MM.1S (cell line): ENCODE measurements around the gene FZR1.

ENCODE experiments used
- DNase-seq: peaks from one replicate; pipeline ENCODE4 v3.0.0-alpha.2; 2015
- H2AFZ ChIP-seq: fragments of 300-600 bp; sonication (generic); 2 replicates; pipeline ENCODE4 v1.6.0; 2016; ENCODE audit warnings: antibody characterized with exemption, low read length
- H3F3A ChIP-seq: fragments of 300-600 bp; sonication (generic); 2 replicates; pipeline ENCODE4 v1.6.1; 2016; ENCODE audit warnings: mild to moderate bottlenecking, antibody characterized with exemption, low read length, moderate library complexity, mixed read lengths; ENCODE audit not compliant: insufficient read depth
- H3K27ac ChIP-seq: fragments of 300-600 bp; sonication (generic); 2 replicates; pipeline ENCODE4 v1.5.1; 2016; ENCODE audit warnings: mild to moderate bottlenecking, low read length
- H3K27me3 ChIP-seq: fragments of 300-600 bp; sonication (generic); replicated peaks from 2 replicates; pipeline ENCODE4 v1.6.0; 2016; ENCODE audit warnings: low read length; ENCODE audit not compliant: insufficient read depth
- H3K36me3 ChIP-seq: fragments of 300-600 bp; sonication (generic); replicated peaks from 2 replicates; pipeline ENCODE4 v1.6.1; 2016; ENCODE audit warnings: mild to moderate bottlenecking, low read length, mixed read lengths; ENCODE audit not compliant: insufficient read depth
- H3K4me1 ChIP-seq: fragments of 300-600 bp; sonication (generic); 2 replicates; pipeline ENCODE4 v1.6.1; 2016; ENCODE audit warnings: low read length, mixed read lengths
- H3K4me2 ChIP-seq: fragments of 300-600 bp; sonication (generic); 2 replicates; pipeline ENCODE4 v1.6.0; 2016; ENCODE audit warnings: low read depth, low read length
- H3K4me3 ChIP-seq: fragments of 300-600 bp; sonication (generic); 2 replicates; pipeline ENCODE4 v1.5.1; 2016; ENCODE audit warnings: low read length, mixed read lengths
- H3K79me2 ChIP-seq: fragments of 300-600 bp; sonication (generic); 2 replicates; pipeline ENCODE4 v1.6.1; 2016; ENCODE audit warnings: mixed run types, low read length, mixed read lengths
- H3K9ac ChIP-seq: fragments of 300-600 bp; sonication (generic); 2 replicates; pipeline ENCODE4 v1.6.1; 2016; ENCODE audit warnings: low read length, mixed read lengths
- H3K9me2 ChIP-seq: fragments of 300-600 bp; sonication (generic); replicated peaks from 2 replicates; pipeline ENCODE4 v1.6.1; 2016; ENCODE audit warnings: mild to moderate bottlenecking, low read length, mixed read lengths; ENCODE audit not compliant: insufficient read depth
- H3K9me3 ChIP-seq: fragments of 300-600 bp; sonication (generic); replicated peaks from 2 replicates; pipeline ENCODE4 v1.6.1; 2016; ENCODE audit warnings: mild to moderate bottlenecking, low read length, mixed read lengths; ENCODE audit not compliant: insufficient read depth
- H4K20me1 ChIP-seq: fragments of 300-600 bp; sonication (generic); 2 replicates; pipeline ENCODE4 v1.6.1; 2016; ENCODE audit warnings: mild to moderate bottlenecking, low read length, moderate library complexity, mixed read lengths; ENCODE audit not compliant: insufficient read depth
- CTCF ChIP-seq: fragments of 300-600 bp; sonication (generic); IDR thresholded peaks from 2 replicates; pipeline ENCODE4 v1.5.1; 2016; ENCODE audit warnings: antibody characterized with exemption, low read length, mixed read lengths
- EZH2 ChIP-seq: fragments of 300-600 bp; sonication (generic); optimal IDR thresholded peaks from 2 replicates; pipeline ENCODE3; 2017; ENCODE audit warnings: low read depth, mild to moderate bottlenecking, antibody characterized with exemption, low read length, mixed read lengths
- EZH2phosphoT487 ChIP-seq: fragments of 300-600 bp; sonication (generic); IDR thresholded peaks from 2 replicates; pipeline ENCODE4 v1.6.1; 2018; ENCODE audit warnings: antibody characterized with exemption, low read length

FZR1 gene

GRCh38 chr19:3547767-3548282, 41.7 kb downstream of the FZR1 start:
- Histone ChIP-seq H3K27me3 (no peaks in the 10 kb centered on the region), H3K27ac (no peak overlapping the region), H3K4me2 (no peak overlapping the region), H3K9me3 (no peaks in the 10 kb centered on the region), H3F3A (no peaks in the 10 kb centered on the region; the same call in 1 of the 2 replicates), H3K4me1 (peaks cover 4% of the 10 kb centered on the region; the same call in 1 of the 2 replicates), H3K36me3 (no peaks in the 10 kb centered on the region), H3K79me2 (peaks cover under 1% of the 10 kb centered on the region; the same call in 1 of the 2 replicates), H2AFZ (no peak overlapping the region), H4K20me1 (no peaks in the 10 kb centered on the region), H3K9ac (no peak overlapping the region), H3K9me2 (no peaks in the 10 kb centered on the region), H3K4me3 (no peak overlapping the region)
- TF ChIP-seq EZH2: no peak
- TF ChIP-seq EZH2phosphoT487: no peak
- no peak for TF ChIP-seq CTCF
- DNase-seq: no peak

- H3K79me2 ChIP-seq: peaks cover 4% of the 10 kb centered on the region; the same call in 1 of the 2 replicates
- no peak for TF ChIP-seq EZH2
- no peak for TF ChIP-seq EZH2phosphoT487
- TF ChIP-seq CTCF: no peak
- no peak overlapping the region for H3K9ac ChIP-seq
- H3K4me3 ChIP-seq: no peak overlapping the region
- no peaks in the 10 kb centered on the region for H3K36me3 ChIP-seq
- H3K27ac ChIP-seq: no peak overlapping the region
- no peak for DNase-seq
- H3K9me2 ChIP-seq: no peaks in the 10 kb centered on the region
- H3F3A ChIP-seq: no peaks in the 10 kb centered on the region; the same call in 1 of the 2 replicates
- H3K4me1 ChIP-seq: peaks cover 7% of the 10 kb centered on the region; the same call in 1 of the 2 replicates
- H3K27me3 ChIP-seq: no peaks in the 10 kb centered on the region
- no peak overlapping the region for H3K4me2 ChIP-seq
- no peaks in the 10 kb centered on the region for H3K9me3 ChIP-seq
- H2AFZ ChIP-seq: no peak overlapping the region
- H4K20me1 ChIP-seq: no peaks in the 10 kb centered on the region
Observed at GRCh38 chr19:3548606-3549005, 42.5 kb downstream of the FZR1 start.

- no peak overlapping the region for H3K4me3 ChIP-seq
- DNase-seq: no peak
- no peaks in the 10 kb centered on the region for H3K27me3 ChIP-seq
- H3K27ac ChIP-seq: no peak overlapping the region
- H3F3A ChIP-seq: no peaks in the 10 kb centered on the region; the same call in 1 of the 2 replicates
- H3K9me3 ChIP-seq: no peaks in the 10 kb centered on the region
- no peaks in the 10 kb centered on the region for H4K20me1 ChIP-seq
- TF ChIP-seq CTCF: no peak
- TF ChIP-seq EZH2phosphoT487: no peak
- H3K4me2 ChIP-seq: no peak overlapping the region
- peaks cover 7% of the 10 kb centered on the region; the same call in 1 of the 2 replicates for H3K4me1 ChIP-seq
- H3K36me3 ChIP-seq: no peaks in the 10 kb centered on the region
- no peak overlapping the region for H3K9ac ChIP-seq
- no peaks in the 10 kb centered on the region for H3K9me2 ChIP-seq
- H2AFZ ChIP-seq: no peak overlapping the region
- peaks cover 8% of the 10 kb centered on the region for H3K79me2 ChIP-seq
Observed at GRCh38 chr19:3549816-3550215, 43.7 kb downstream of the FZR1 start.
